Loucy (cell line): ENCODE results near the gene SAG.

ENCODE experiments used
- H2AFZ ChIP-seq: fragments of 200-600 bp; sonication (generic); 2 replicates; pipeline ENCODE4 v1.6.0; 2016; ENCODE audit warnings: antibody characterized with exemption, mild to moderate bottlenecking, low read length, moderate library complexity
- H3F3A ChIP-seq: fragments of 200-600 bp; 2 replicates; pipeline ENCODE4 v1.6.0; 2016; ENCODE audit warnings: antibody characterized with exemption, low read depth, mild to moderate bottlenecking
- H3K27me3 ChIP-seq: fragments of 200-600 bp; sonication (generic); 2 replicates; pipeline ENCODE4 v1.6.1; 2014; ENCODE audit warnings: low read length, mild to moderate bottlenecking; ENCODE audit not compliant: insufficient read depth, poor library complexity, severe bottlenecking
- H3K36me3 ChIP-seq: fragments of 200-600 bp; sonication (generic); 2 replicates; pipeline ENCODE4 v1.6.1; 2016; ENCODE audit warnings: low read length; ENCODE audit not compliant: insufficient read depth
- H3K4me1 ChIP-seq: fragments of 200-600 bp; sonication (generic); 2 replicates; pipeline ENCODE4 v1.5.1; 2014; ENCODE audit warnings: low read length, mild to moderate bottlenecking; ENCODE audit not compliant: insufficient read depth, poor library complexity, severe bottlenecking
- H3K4me2 ChIP-seq: fragments of 200-600 bp; sonication (generic); 2 replicates; pipeline ENCODE4 v1.6.0; 2014; ENCODE audit warnings: antibody characterized with exemption, low read length, low read depth, mild to moderate bottlenecking; ENCODE audit not compliant: poor library complexity, severe bottlenecking
- H3K4me3 ChIP-seq: fragments of 200-600 bp; sonication (generic); 2 replicates; pipeline ENCODE4 v1.5.1; 2014; ENCODE audit warnings: low read length, mild to moderate bottlenecking, mixed read lengths; ENCODE audit not compliant: poor library complexity, severe bottlenecking
- H3K79me2 ChIP-seq: fragments of 200-600 bp; sonication (generic); 2 replicates; pipeline ENCODE4 v1.6.1; 2014; ENCODE audit warnings: low read length; ENCODE audit not compliant: insufficient read depth
- H3K9ac ChIP-seq: fragments of 200-600 bp; sonication (generic); 2 replicates; pipeline ENCODE4 v1.6.0; 2014; ENCODE audit warnings: mild to moderate bottlenecking, low read depth, low read length, moderate library complexity; ENCODE audit not compliant: poor library complexity, severe bottlenecking
- H3K9me2 ChIP-seq: fragments of 200-600 bp; sonication (generic); replicated peaks from 2 replicates; pipeline ENCODE4 v1.6.1; 2016; ENCODE audit warnings: low read depth, low read length, mixed read lengths
- H3K9me3 ChIP-seq: fragments of 200-600 bp; sonication (generic); 2 replicates; pipeline ENCODE4 v1.6.1; 2014; ENCODE audit warnings: mild to moderate bottlenecking, antibody characterized with exemption, low read length, low read depth; ENCODE audit not compliant: insufficient read depth
- H4K20me1 ChIP-seq: fragments of 200-600 bp; sonication (generic); 2 replicates; pipeline ENCODE4 v1.6.0; 2014; ENCODE audit warnings: antibody characterized with exemption, low read length, mild to moderate bottlenecking; ENCODE audit not compliant: insufficient read depth, poor library complexity, severe bottlenecking
- CTCF ChIP-seq: fragments of 200-600 bp; sonication (generic); conservative IDR thresholded peaks from 2 replicates; pipeline ENCODE4 v1.5.1; 2014; ENCODE audit warnings: mild to moderate bottlenecking, antibody characterized with exemption, low read length
- EZH2phosphoT487 ChIP-seq: fragments of 200-600 bp; IDR thresholded peaks from 2 replicates; pipeline ENCODE4 v1.6.1; 2018; ENCODE audit warnings: antibody characterized with exemption, mild to moderate bottlenecking, moderate library complexity, borderline replicate concordance

Gene SAG

GRCh38 chr2:233328922-233329321 is 21.3 kb downstream of the SAG start:
- Histone ChIP-seq H2AFZ (no peak overlapping the region), H4K20me1 (no peaks in the 10 kb centered on the region), H3K9ac (no peak overlapping the region), H3K9me3 (no peaks in the 10 kb centered on the region), H3K4me2 (no peak overlapping the region), H3K4me3 (no peak overlapping the region), H3K79me2 (no peaks in the 10 kb centered on the region), H3K4me1 (peaks cover 31% of the 10 kb centered on the region), H3K9me2 (no peaks in the 10 kb centered on the region), H3K27me3 (no peaks in the 10 kb centered on the region), H3F3A (peaks cover 2% of the 10 kb centered on the region; the same call in 1 of the 2 replicates), H3K36me3 (no peaks in the 10 kb centered on the region)
- TF ChIP-seq CTCF (no peak), EZH2phosphoT487 (no peak)

- no peaks in the 10 kb centered on the region for H3K9me3 ChIP-seq
- H3K4me2 ChIP-seq: no peak overlapping the region
- H3K36me3 ChIP-seq: no peaks in the 10 kb centered on the region
- H3F3A ChIP-seq: peaks cover 2% of the 10 kb centered on the region; the same call in 1 of the 2 replicates
- no peaks in the 10 kb centered on the region for H3K79me2 ChIP-seq
- TF ChIP-seq CTCF: no peak
- no peak for TF ChIP-seq EZH2phosphoT487
- H3K9ac ChIP-seq: no peak overlapping the region
- H3K9me2 ChIP-seq: no peaks in the 10 kb centered on the region
- H2AFZ ChIP-seq: no peak overlapping the region
- H4K20me1 ChIP-seq: no peaks in the 10 kb centered on the region
- H3K4me1 ChIP-seq: peaks cover 34% of the 10 kb centered on the region
- H3K27me3 ChIP-seq: no peaks in the 10 kb centered on the region
- no peak overlapping the region for H3K4me3 ChIP-seq
Observed at GRCh38 chr2:233329489-233330135, 22.0 kb downstream of the SAG start.

- Histone ChIP-seq H3K4me2 (peak overlapping the region; percentile 46), H3F3A (peaks cover 2% of the 10 kb centered on the region; the same call in 1 of the 2 replicates), H3K79me2 (no peaks in the 10 kb centered on the region), H2AFZ (peak overlapping the region; percentile 73), H3K9ac (peak overlapping the region; percentile 15), H3K36me3 (no peaks in the 10 kb centered on the region), H3K9me2 (no peaks in the 10 kb centered on the region), H4K20me1 (no peaks in the 10 kb centered on the region), H3K27me3 (no peaks in the 10 kb centered on the region), H3K4me3 (peak overlapping the region; percentile 32), H3K9me3 (no peaks in the 10 kb centered on the region), H3K4me1 (peaks cover 34% of the 10 kb centered on the region)
- TF ChIP-seq CTCF (no peak), EZH2phosphoT487 (no peak)
Observed at GRCh38 chr2:233331536-233331935, 23.9 kb downstream of the SAG start.
